Lower lobe of right lung (tissue), 2 donors: Measurements from ENCODE around the gene SLC6A13. TPM values are rescaled to one million over a fixed set of nuclear protein-coding genes. Genes with fewer than 3 reads are reported as not detected.
A peak's percentile ranks its signal among the peaks of the same experiment; 100 is the strongest.
"Not testable (repeated sequence)": the region's sequence is repeated elsewhere in the genome, so short reads cannot be mapped to it uniquely, and the experiment has no call there.

Experiments used
- ATAC-seq, 2 donors: fragments of 200-7000 bp; cut with Tn5 transposase; one replicate each; pipeline ENCODE4 v1.9.1; 2020 to 2022; ENCODE audit warnings: mild to moderate bottlenecking in 2 of 2, moderate library complexity in 2 of 2
- DNase-seq: peaks from one replicate; pipeline ENCODE4 v3.0.0-alpha.2; 2020
- H3K27ac ChIP-seq: fragments of 200-600 bp; one replicate; pipeline ENCODE4 v1.8.0; 2022
- H3K27me3 ChIP-seq: fragments of 200-600 bp; one replicate; pipeline ENCODE4 v1.8.0; 2022; ENCODE audit warnings: low read depth
- H3K36me3 ChIP-seq: fragments of 200-600 bp; one replicate; pipeline ENCODE4 v1.8.0; 2022; ENCODE audit warnings: mild to moderate bottlenecking
- H3K4me1 ChIP-seq: fragments of 200-600 bp; one replicate; pipeline ENCODE4 v1.8.0; 2022
- H3K4me3 ChIP-seq: fragments of 200-600 bp; one replicate; pipeline ENCODE4 v1.8.0; 2022; ENCODE audit warnings: mild to moderate bottlenecking
- H3K9me3 ChIP-seq: fragments of 200-600 bp; one replicate; pipeline ENCODE4 v1.8.0; 2022
- CTCF ChIP-seq: fragments of 200-600 bp; IDR thresholded peaks from one replicate; pipeline ENCODE4 v1.8.0; 2022; ENCODE audit warnings: antibody characterized with exemption, mild to moderate bottlenecking
- intact Hi-C: fragments of 100-400 bp; cut with DNase I; formaldehyde crosslinking; loops from one replicate; pipeline ENCODE4 v1.11.0; 2022
- long read RNA-seq: library from polyadenylated mRNA; unstranded; transcript quantifications from one replicate; pipeline ENCODE4 v2.0.0, GENCODE V29; 2021
- total RNA-seq: library from RNA; stranded (reverse); fragmentation: NEBNext Ultra II Directional; extraction: Animal tissue kit (Norgen Biotek cat#: 25700); gene quantifications from one replicate; pipeline ENCODE4 v1.2.1, GENCODE V29; 2021
- donor health status: DM: no; HTN: yes; CAD: no; lungs with severe emphysema.

Gene SLC6A13
- 5.0 TPM for total RNA-seq
- long read RNA-seq, partial matches to known transcripts: 0 of 1 reads
- long read RNA-seq, other reads (novel, unspliced or antisense): 0 of 1 reads

DNA sequence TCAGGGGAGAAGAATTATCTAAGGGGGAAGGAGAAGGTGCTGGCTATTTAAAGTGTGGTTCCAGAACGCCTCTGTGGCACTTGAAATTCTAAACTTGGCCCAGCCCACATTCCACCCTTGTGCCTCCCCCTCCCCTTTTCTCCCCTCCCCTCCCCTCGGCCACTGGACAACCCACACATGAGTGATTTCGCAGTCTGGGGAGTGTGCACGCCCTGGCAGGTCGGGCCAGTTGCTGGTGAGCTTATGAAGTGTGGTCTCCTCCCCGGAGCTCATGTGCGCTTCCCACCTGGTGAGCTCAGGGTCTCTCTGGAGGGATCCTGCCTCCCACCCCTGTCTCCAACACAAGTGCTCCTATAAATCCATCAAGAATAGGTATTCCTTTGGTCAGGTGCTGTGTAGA, at the start of gene SLC6A13:
Gene SLC6A13 (minus strand): TSS at position 20 of the 400 bp plus-strand sequence. CDS start 2,784 bp downstream, outside the sequence.
- Histone ChIP-seq H3K4me3 (no peak within 1 kb of the TSS), H3K27me3 (peaks cover 18% of the 10 kb centered on the region), H3K36me3 (no peaks in the 10 kb centered on the region), H3K27ac (no peak within 1 kb of the TSS), H3K9me3 (no peaks in the 10 kb centered on the region), H3K4me1 (no peaks in the 10 kb centered on the region)
- ATAC-seq (peak; percentile 91 to 92), DNase-seq (peak; percentile 72)
- TF ChIP-seq CTCF: no peak
- intact Hi-C loops: no loop called here

GRCh38 chr12:308511-308910, 45.9 kb upstream of the SLC6A13 start:
- H3K27ac ChIP-seq: no peak overlapping the region
- ATAC-seq (no peak), DNase-seq (no peak)
- H3K36me3 ChIP-seq: peaks cover 97% of the 10 kb centered on the region
- no peak for TF ChIP-seq CTCF
- no peaks in the 10 kb centered on the region for H3K4me1 ChIP-seq
- no peak overlapping the region for H3K4me3 ChIP-seq
- intact Hi-C loops: no loop called here
- no peaks in the 10 kb centered on the region for H3K27me3 ChIP-seq
- H3K9me3 ChIP-seq: no peaks in the 10 kb centered on the region

- H3K9me3 ChIP-seq: no peaks in the 10 kb centered on the region
- H3K27me3 ChIP-seq: no peaks in the 10 kb centered on the region
- no peak for ATAC-seq
- intact Hi-C loops: no loop called here
- peaks cover 93% of the 10 kb centered on the region for H3K36me3 ChIP-seq
- no peak for TF ChIP-seq CTCF
- no peak overlapping the region for H3K4me3 ChIP-seq
- no peak for DNase-seq
- no peak overlapping the region for H3K27ac ChIP-seq
- H3K4me1 ChIP-seq: no peaks in the 10 kb centered on the region
These were observed 44.8 kb upstream of the SLC6A13 start for GRCh38 chr12:307406-307805.

DNA sequence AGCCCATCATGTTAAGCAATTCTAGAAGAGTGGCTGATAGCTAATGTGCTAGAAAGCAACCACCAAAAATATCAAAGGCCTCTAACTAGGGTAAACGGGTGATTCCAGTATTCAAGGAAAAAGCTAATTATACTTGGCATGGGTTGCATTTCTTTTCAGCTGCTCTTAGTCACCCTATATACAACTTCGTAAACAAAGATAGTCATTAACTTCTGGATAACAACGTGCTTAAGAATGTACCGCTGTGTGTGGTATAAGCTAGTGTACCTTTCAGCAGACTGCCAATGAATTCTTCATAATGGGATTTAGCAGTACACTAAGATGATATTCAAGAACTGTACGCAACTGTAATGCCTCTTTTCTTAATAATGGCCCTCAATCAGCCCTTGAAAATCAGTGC, 42.2 kb upstream of the SLC6A13 start:
- ATAC-seq (no peak), DNase-seq (no peak)
- Histone ChIP-seq H3K4me1 (no peaks in the 10 kb centered on the region), H3K36me3 (peaks cover 67% of the 10 kb centered on the region), H3K27ac (no peak overlapping the region), H3K9me3 (no peaks in the 10 kb centered on the region), H3K27me3 (no peaks in the 10 kb centered on the region), H3K4me3 (no peak overlapping the region)
- TF ChIP-seq CTCF: no peak
- intact Hi-C loops: no loop called here

GRCh38 chr12:302766-303165, 40.1 kb upstream of the SLC6A13 start:
- ATAC-seq, H3K4me1 ChIP-seq, DNase-seq, intact Hi-C loops, H3K9me3 ChIP-seq, H3K27me3 ChIP-seq, H3K4me3 ChIP-seq, H3K27ac ChIP-seq: not testable (repeated sequence)
- peaks cover 52% of the 10 kb centered on the region for H3K36me3 ChIP-seq

- H3K27ac ChIP-seq, DNase-seq, ATAC-seq, H3K9me3 ChIP-seq, intact Hi-C loops, H3K4me3 ChIP-seq, H3K27me3 ChIP-seq, H3K4me1 ChIP-seq: not testable (repeated sequence)
- peaks cover 52% of the 10 kb centered on the region for H3K36me3 ChIP-seq
These were observed 37.5 kb upstream of the SLC6A13 start for GRCh38 chr12:300166-300565.

DNA sequence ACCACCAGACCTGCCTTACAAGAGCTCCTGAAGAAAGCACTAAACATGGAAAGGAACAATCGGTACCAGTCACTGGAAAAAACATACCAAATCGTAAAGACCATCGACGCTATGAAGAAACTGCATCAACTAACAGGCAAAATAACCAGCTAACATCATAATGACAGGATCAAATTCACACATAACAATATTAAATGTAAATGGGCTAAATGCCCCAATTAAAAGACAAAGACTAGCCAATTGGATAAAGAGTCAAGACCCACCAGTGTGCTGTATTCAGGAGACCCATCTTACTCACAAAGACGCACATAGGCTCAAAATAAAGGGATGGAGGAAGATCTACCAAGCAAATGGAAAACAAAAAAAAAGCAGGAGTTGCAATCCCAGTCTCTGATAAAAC, 36.9 kb upstream of the SLC6A13 start:
- H3K27ac ChIP-seq, ATAC-seq, H3K9me3 ChIP-seq, intact Hi-C loops, DNase-seq, H3K27me3 ChIP-seq, H3K4me3 ChIP-seq, H3K4me1 ChIP-seq: not testable (repeated sequence)
- H3K36me3 ChIP-seq: peaks cover 52% of the 10 kb centered on the region

GRCh38 chr12:298059-298458, 35.4 kb upstream of the SLC6A13 start:
- not testable (repeated sequence) for DNase-seq

More at GRCh38 chr12:298059-298458, 35.4 kb upstream of the SLC6A13 start:
- H3K27me3 ChIP-seq, intact Hi-C loops, H3K27ac ChIP-seq, H3K4me3 ChIP-seq, H3K4me1 ChIP-seq, ATAC-seq, H3K9me3 ChIP-seq: not testable (repeated sequence)
- peaks cover 54% of the 10 kb centered on the region for H3K36me3 ChIP-seq
